HG02623 (cell line): ENCODE data around the gene PLCH1.
A peak's percentile ranks its signal among the peaks of the same experiment; 100 is the strongest.

Source experiments
- ATAC-seq: cut with Tn5 transposase; IDR thresholded peaks from one replicate; pipeline ENCODE4 v1.9.1; 2021; ENCODE audit warnings: moderate library complexity; ENCODE audit not compliant: unreplicated experiment

Gene PLCH1

GRCh38 chr3:155747286-155747945 lies 2.5 kb upstream of the PLCH1 start:
- ATAC-seq = no peak

GRCh38 chr3:155746703-155747102 lies 1.8 kb upstream of the PLCH1 start:
- ATAC-seq = no peak

- no peak for ATAC-seq
Observed at GRCh38 chr3:155745795-155746550, 1.1 kb upstream of the PLCH1 start.

GRCh38 chr3:155744010-155744625 lies 753 bp downstream of the PLCH1 start:
- ATAC-seq = peak; percentile 25

- no peak for ATAC-seq
Observed at GRCh38 chr3:155743606-155744005, 1.3 kb downstream of the PLCH1 start.

- no peak for ATAC-seq
Observed at GRCh38 chr3:155742349-155742965, 2.4 kb downstream of the PLCH1 start.

- ATAC-seq = no peak
Observed at GRCh38 chr3:155741603-155742002, 3.3 kb downstream of the PLCH1 start.

DNA sequence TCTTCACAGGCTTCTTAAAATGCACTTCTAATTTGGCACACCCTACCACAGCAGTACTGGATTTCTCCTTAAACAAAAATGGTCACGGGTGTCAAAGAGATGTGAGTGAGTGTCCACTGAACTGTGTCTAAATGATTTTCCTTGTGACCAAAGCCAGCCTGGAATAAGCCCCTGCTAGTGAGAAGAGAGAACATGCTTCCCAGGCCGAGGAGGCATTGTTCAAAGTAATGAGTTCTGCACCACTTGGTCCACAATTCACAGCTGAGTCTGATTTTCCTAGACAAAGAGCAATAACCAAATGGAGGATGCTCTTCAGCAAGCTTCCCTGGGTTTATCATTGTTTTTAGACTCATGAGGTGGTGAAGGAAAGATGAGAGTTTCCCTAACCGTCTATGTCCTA lies 3.8 kb downstream of the PLCH1 start:
- ATAC-seq = no peak

GRCh38 chr3:155739154-155739553 lies 5.7 kb downstream of the PLCH1 start:
- ATAC-seq = no peak

- no peak for ATAC-seq
Observed at GRCh38 chr3:155738580-155739076, 6.2 kb downstream of the PLCH1 start.

GRCh38 chr3:155737844-155738460 lies 6.9 kb downstream of the PLCH1 start:
- peak; percentile 88 for ATAC-seq

GRCh38 chr3:155736381-155736780 lies 8.5 kb downstream of the PLCH1 start:
- ATAC-seq = no peak

GRCh38 chr3:155730843-155731242 lies 14.0 kb downstream of the PLCH1 start:
- no peak for ATAC-seq

GRCh38 chr3:155727836-155728235 lies 17.0 kb downstream of the PLCH1 start:
- ATAC-seq = no peak

DNA sequence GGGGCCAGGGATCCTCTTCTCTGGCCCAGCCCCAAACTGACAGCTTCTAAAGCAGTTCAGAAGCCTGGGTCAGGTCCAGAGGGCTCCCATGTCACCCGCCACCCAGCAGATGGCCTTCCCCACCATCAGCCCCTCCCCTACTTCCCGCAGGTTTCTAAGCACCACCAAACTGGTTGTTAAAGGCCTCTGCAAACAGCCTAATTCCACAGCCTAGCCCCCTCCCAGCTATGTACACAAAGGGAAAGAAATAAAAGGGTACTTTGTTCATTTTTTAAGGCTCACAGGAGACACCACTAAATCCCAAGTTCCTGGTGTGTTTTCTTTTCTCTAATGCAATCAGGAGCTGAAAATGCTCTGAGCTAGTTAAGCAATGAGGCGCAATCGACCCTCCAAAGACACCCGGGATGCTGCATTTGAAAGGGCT lies 30.6 kb downstream of the PLCH1 start:
- ATAC-seq = no peak

- ATAC-seq = peak; percentile 93
Observed at GRCh38 chr3:155712008-155712407, 32.9 kb downstream of the PLCH1 start.

DNA sequence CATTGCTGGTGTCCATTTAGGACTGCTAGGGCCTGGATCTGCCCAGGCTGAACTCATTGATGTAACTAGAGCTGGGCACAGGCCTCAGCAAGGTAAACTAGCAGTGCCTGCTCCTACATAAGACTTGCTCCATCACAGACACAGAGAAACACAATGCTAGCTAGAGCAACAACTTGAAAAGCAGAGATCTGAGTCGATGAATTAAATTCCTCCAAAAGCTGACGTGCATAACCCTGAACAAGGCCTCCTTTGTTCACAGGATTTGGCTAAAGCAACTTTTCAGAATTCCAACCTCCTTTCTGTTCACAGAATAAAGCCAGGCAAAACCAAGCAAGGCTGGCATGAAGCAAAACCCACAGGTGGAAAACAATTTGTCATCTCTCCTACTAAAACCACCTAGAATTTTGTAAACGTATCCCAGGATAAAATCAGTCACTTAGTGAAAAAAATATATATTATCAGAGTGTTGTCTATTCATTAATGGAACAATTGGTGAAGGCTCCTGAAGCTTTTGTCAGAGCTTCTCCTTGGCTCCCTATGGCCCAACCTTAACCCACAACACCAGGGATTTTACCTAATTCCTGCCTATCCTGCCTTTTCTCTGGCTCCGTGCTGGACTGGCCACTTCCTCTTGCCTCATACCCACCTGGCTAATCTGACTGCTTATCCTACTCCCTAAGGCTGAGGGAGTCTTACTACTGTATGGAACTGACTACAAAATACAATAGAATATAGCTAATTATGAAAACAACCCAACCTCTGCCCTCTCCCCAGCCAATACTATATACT lies 39.9 kb downstream of the PLCH1 start:
- ATAC-seq = no peak

DNA sequence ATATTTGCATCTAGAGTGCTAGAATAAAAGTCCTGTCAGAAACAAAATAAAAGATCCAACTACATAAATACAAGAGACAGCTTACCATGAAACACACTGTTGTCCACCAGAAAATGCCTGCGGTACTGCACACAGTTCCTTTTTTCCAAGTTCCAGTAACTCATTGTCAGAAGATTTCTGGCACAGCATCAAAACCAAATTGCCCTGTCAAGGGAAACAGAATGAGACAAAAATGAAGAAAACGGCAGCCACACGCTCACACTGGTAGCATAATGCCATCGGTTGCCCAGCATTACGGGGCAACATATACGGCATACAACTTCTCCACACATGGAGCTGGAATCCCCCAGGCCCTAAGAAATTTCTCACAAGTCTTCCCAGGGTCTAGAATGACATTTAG lies 40.8 kb downstream of the PLCH1 start:
- ATAC-seq = no peak

GRCh38 chr3:155702745-155703591 lies 41.9 kb downstream of the PLCH1 start:
- ATAC-seq = no peak
